ENCODE data around the gene OSBPL2. TPM values are rescaled to one million over a fixed set of nuclear protein-coding genes. Genes with fewer than 3 reads are reported as not detected.

Gene OSBPL2
- polyA plus RNA-seq, 4 donors, result 26.7 to 41.5 (median 34.8) TPM

GRCh38 chr20:62332989-62333819 is 94.9 kb downstream of the OSBPL2 start:
- DNase-seq (ENCODE audit: low read depth in 4 of 4, low spot score in 2 of 4), result no peak

- no peak for DNase-seq (ENCODE audit: low read depth in 4 of 4, low spot score in 2 of 4)
Observed at GRCh38 chr20:62333820-62334595, 95.7 kb downstream of the OSBPL2 start.

DNA sequence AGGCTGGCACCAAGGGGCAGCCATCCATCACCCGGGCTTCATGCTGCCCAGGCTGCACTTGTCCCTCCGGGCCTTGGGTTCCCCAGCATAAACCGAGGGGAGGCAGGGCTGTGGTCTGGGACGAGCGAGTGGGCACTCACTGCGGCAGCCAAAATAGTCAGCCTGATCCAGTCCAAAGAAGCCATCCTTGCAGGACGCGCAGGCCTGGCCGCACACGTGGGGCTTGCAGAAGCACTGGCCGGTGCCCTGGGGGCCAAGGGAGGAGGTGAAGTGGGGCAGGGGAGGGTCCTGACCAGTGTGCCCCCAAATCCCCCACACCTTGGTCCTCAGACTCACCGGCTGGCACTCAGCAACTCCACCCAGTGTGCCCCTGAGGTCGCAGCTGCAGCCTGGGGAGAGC is 96.6 kb downstream of the OSBPL2 start:
- DNase-seq (ENCODE audit: low read depth in 4 of 4, low spot score in 2 of 4), result no peak

- DNase-seq (ENCODE audit: low read depth in 4 of 4, low spot score in 2 of 4), result no peak
Observed at GRCh38 chr20:62335532-62335931, 97.2 kb downstream of the OSBPL2 start.

DNA sequence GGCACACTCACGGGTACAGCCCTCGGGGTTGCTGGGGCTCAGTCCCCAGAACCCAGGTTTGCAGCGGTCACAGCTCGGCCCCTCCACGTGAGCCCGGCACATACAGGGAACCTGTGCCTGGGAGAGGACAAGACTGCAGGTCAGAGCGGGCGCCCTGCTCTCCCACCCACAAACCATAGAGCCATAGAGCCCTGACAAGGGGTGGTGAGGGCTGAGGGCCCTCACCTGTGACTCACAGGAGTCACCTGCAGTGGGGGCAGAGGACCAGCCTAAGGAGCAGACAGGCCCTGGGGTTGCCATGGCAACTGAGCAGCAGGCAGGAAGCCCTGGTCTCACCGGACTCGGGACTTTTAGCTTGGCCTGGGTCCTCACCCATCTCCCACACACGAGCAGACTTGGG is 98.0 kb downstream of the OSBPL2 start:
- no peak for DNase-seq (ENCODE audit: low read depth in 4 of 4, low spot score in 2 of 4)

DNA sequence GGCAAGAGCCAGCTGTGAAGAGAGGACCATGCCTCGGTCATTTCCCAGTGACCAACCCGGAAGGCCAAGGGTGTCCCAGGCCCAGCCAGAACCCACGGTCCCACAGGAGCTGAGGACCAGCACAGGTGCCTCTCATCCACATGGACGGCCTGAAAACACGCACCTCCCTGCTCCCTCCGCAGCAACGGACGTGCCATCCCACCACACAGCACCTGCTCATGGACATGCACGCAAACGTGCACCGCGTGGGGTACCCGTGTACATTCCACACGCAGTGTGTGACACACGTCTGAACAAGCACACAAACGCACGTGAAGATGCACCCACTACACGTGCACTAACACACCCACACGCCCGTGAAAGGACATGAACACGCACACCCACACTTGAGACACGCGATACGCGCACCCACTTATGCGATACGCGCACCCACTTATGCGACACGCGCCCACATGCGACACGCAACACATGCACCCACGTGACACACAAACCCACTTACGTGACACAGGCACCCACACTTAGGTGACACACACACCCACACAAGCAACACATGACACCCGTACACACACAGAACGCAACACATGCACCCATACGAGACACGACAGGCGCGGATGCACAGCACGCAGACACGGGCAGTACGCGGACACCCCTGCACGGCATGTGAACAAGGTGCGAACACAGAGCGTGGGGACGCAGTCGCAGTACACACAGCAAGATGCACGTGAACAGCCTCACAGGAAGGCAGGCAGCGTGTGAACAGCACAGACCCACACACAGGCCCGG is 98.6 kb downstream of the OSBPL2 start:
- no peak for DNase-seq (ENCODE audit: low read depth in 4 of 4, low spot score in 2 of 4)

DNA sequence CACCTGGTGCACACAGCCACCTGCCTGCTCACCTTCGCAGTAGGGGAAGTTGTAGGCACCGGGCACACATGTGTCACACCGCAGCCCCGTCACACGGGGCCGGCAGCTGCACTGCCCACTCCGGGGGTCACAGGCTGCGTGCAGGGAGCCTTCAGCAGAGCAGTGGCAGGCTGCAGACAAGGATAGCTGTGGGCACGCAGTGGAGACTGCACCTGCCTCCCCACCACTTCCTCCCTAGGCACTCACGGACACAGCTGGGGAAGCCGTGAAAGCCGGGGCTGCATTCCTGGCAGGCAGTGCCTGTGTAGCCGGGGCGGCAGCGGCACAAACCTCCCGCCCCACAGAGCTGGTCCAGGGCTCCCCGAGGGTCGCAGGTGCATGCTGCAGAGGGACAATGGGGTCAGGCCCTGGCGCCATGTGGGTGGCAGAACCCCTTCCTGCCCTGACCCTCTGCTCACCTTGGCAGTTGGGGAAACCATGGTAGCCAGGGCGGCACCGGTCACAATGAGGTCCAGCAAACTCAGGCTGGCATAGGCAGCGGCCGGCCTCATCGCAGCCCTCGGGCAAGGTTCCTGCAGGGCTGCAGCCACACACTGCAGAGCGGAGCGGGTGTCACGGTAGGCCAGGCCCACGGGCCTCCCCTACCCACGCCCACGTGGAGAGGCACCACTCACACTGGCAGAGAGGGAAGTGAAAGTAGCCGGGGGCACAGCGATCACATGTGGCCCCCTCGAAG is 99.4 kb downstream of the OSBPL2 start:
- no peak for DNase-seq (ENCODE audit: low read depth in 4 of 4, low spot score in 2 of 4)

DNA sequence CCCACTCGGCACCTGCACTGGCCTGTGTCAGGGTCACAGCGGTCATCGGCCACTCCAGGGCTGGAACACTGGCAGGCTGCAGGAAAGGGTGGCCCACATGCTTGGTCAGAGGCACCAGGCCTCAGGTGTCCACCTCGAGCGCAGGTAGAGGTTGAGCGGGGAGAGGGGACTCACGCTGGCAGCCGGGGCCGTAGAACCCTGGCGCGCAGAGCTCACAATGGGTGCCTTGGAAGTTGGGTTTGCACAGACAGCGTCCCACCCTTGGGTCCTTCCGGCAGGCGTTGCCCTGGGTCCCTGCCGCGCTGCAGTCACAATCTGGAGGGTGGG is 99.9 kb downstream of the OSBPL2 start:
- DNase-seq (ENCODE audit: low read depth in 4 of 4, low spot score in 2 of 4), result no peak

DNA sequence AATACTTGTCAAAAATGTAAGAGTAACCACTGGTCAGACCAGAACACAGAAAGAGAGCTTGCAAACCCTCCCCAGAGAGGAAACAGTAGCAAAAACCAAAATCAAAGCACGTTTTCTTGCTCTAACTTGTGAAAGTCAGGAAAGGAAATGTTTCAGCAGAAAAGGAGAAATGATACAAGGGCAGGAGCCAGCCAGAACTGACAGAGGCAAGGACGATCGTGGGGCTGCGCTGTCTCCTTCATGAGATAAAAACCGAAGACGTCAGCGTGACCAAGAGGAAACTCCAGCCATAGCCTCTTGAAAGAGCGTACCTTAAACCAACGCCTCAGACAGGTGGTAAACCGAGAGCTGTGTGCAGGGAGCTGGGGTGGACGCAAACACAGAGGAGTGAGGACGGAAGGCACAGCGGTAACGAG is 101.3 kb downstream of the OSBPL2 start:
- DNase-seq (ENCODE audit: low read depth in 4 of 4, low spot score in 2 of 4), result no peak

- no peak for DNase-seq (ENCODE audit: low read depth in 4 of 4, low spot score in 2 of 4)
Observed at GRCh38 chr20:62342910-62343309, 104.6 kb downstream of the OSBPL2 start.

- DNase-seq (ENCODE audit: low read depth in 4 of 4, low spot score in 2 of 4), result no peak
Observed at GRCh38 chr20:62344092-62344491, 105.8 kb downstream of the OSBPL2 start.

DNA sequence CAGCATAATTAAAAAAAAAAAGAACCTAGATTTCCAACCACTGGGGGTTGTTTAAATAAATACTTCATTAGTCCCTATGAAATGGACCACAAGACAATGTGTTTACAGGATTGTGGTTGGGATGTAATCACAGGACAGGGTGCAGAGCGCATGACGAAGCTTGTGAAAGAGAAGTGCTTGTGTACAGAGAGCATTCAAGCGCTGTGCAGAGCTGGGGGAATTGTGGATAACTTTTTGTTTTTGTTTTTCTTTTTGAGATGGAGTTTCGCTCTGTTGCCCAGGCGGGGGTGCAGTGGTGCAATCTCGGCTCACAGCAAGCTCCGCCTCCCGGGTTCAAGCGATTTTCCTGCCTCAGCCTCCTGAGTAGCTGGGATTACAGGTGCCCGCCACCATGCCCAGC is 106.5 kb downstream of the OSBPL2 start:
- no peak for DNase-seq (ENCODE audit: low read depth in 4 of 4, low spot score in 2 of 4)

Other genes starting within 250 kb of the OSBPL2 start
- gene TAF4, start 172.6 kb upstream of the OSBPL2 start, polyA plus RNA-seq (ENCODE audit: insufficient read length in 4 of 4), result 10 to 100 TPM; 14.1 to 28.7 (median 20.1) TPM
- gene LSM14B, start 116.0 kb upstream of the OSBPL2 start, polyA plus RNA-seq (ENCODE audit: insufficient read length in 4 of 4), result 10 to 100 TPM; 50.3 to 65.3 (median 59.7) TPM
- 100 to 1,000 TPM; 182 to 221 (median 190) TPM for gene PSMA7, start 95.1 kb upstream of the OSBPL2 start, polyA plus RNA-seq (ENCODE audit: insufficient read length in 4 of 4)
- gene SS18L1, start 94.8 kb upstream of the OSBPL2 start, polyA plus RNA-seq (ENCODE audit: insufficient read length in 4 of 4), result 10 to 100 TPM; 15.5 to 27.8 (median 21.2) TPM
- 10 to 100 TPM; 30.6 to 45.6 (median 36.7) TPM for gene MTG2, start 55.5 kb upstream of the OSBPL2 start, polyA plus RNA-seq (ENCODE audit: insufficient read length in 4 of 4)
- gene HRH3, start 18.2 kb upstream of the OSBPL2 start, polyA plus RNA-seq (ENCODE audit: insufficient read length in 4 of 4), result under 1 TPM in 3 of 4 donors, not detected in 1; 0.08 to 0.21 (median 0.14) TPM
- gene ADRM1, start 64.5 kb downstream of the OSBPL2 start, polyA plus RNA-seq (ENCODE audit: insufficient read length in 4 of 4), result 10 to 100 TPM; 44.0 to 74.9 (median 62.5) TPM
- gene LAMA5, start 128.8 kb downstream of the OSBPL2 start, polyA plus RNA-seq (ENCODE audit: insufficient read length in 4 of 4), result 100 to 1,000 TPM in 3 of 4 donors, 10 to 100 TPM in 1; 70.5 to 201 (median 146) TPM
- gene RPS21, start 148.6 kb downstream of the OSBPL2 start, polyA plus RNA-seq (ENCODE audit: insufficient read length in 4 of 4), result 1,000 to 10,000 TPM in 1 of 4 donors, 100 to 1,000 TPM in 3; 820 to 1,197 (median 904) TPM
- 10 to 100 TPM in 3 of 4 donors, 1 to 10 TPM in 1; 8.0 to 11.6 (median 11.0) TPM for gene CABLES2, start 168.8 kb downstream of the OSBPL2 start, polyA plus RNA-seq (ENCODE audit: insufficient read length in 4 of 4)
- gene RBBP8NL, start 189.0 kb downstream of the OSBPL2 start, polyA plus RNA-seq (ENCODE audit: insufficient read length in 4 of 4), result 1 to 10 TPM; 1.6 to 3.0 (median 2.0) TPM
- 10 to 100 TPM in 1 of 4 donors, 1 to 10 TPM in 3; 6.3 to 11.1 (median 8.3) TPM for gene GATA5, start 237.5 kb downstream of the OSBPL2 start, polyA plus RNA-seq (ENCODE audit: insufficient read length in 4 of 4)